HCT116 (cell line): ENCODE measurements around the gene NR2C2. TPM values are rescaled to one million over a fixed set of nuclear protein-coding genes. Genes with fewer than 3 reads are reported as not detected.

Experiments used
- ATAC-seq: fragments of 200-7000 bp; cut with Tn5 transposase; 2 replicates; pipeline ENCODE4 v1.9.1; 2020; ENCODE audit warnings: mild to moderate bottlenecking, moderate library complexity
- BruUV-seq: library from RNA; stranded (reverse); fragments of 400-500 nt; replicated peaks from 2 replicates; lab custom pipeline; 2021; lab: Mats Ljungman, UMichigan
- CTCF ChIA-PET: fragments of 300-600 bp; sonication (Branson Sonifier 250); formaldehyde crosslinking; loops from one replicate; lab custom pipeline; 2021; ENCODE audit warnings: antibody characterized with exemption; lab: Charles Lee
- POLR2A ChIA-PET: fragments of 300-600, 350-600 bp; sonication (Branson Sonifier 250); formaldehyde crosslinking; loops from one replicate; lab custom pipeline; 2021; ENCODE audit warnings: antibody characterized with exemption; lab: Charles Lee
- RAD21 ChIA-PET, 2 experiments: fragments of 300-600 bp; sonication (Branson Sonifier 250); formaldehyde crosslinking; loops; one replicate each; lab custom pipeline; 2023; ENCODE audit warnings: low total read pairs in 2 of 2; ENCODE audit not compliant: uncharacterized antibody in 2 of 2, unreplicated experiment in 2 of 2, low non-redundant PET in 1 of 2; lab: Charles Lee
- DNase-seq: peaks from one replicate; pipeline ENCODE4 v3.0.0-alpha.2; 2010; ENCODE audit warnings: low read depth, low spot score
- H2AFZ ChIP-seq: fragments of 200-600 bp; shearing (Covaris generic), sonication (generic); 2 replicates; pipeline ENCODE4 v1.6.1; 2017; ENCODE audit warnings: low read depth, mixed run types, mixed read lengths, antibody characterized with exemption, low read length; ENCODE audit not compliant: poor library complexity, severe bottlenecking
- H3K27ac ChIP-seq: 2 replicates; pipeline ENCODE4 v1.5.1; 2012; ENCODE audit warnings: low read depth, low read length
- H3K27me3 ChIP-seq: fragments of 200-600 bp; sonication (generic); 2 replicates; pipeline ENCODE4 v1.6.1; 2016; ENCODE audit warnings: mixed run types, low read length, mixed read lengths; ENCODE audit not compliant: insufficient read depth
- H3K36me3 ChIP-seq, 2 experiments: fragments of 200-500 bp in 1 of 2; fragments of 200-600 bp in 1 of 2; sonication (Bioruptor generic) in 1 of 2; sonication (generic) in 1 of 2; 2 replicates each; pipeline versions ENCODE4 v1.5.1 to v1.6.1; 2014 to 2016; ENCODE audit warnings: low read length in 2 of 2, inconsistent platforms in 1 of 2, mixed read lengths in 1 of 2, mixed run types in 1 of 2; ENCODE audit not compliant: insufficient read depth in 2 of 2, control insufficient read depth in 1 of 2
- H3K4me1 ChIP-seq, 2 experiments: fragments of 200-600 bp in 1 of 2; sonication (generic) in 1 of 2; 2 replicates each; pipeline versions ENCODE4 v1.5.1 to v1.6.1; 2012 to 2017; ENCODE audit warnings: low read length in 2 of 2, inconsistent platforms in 1 of 2, mild to moderate bottlenecking in 1 of 2, mixed read lengths in 1 of 2, mixed run types in 1 of 2, moderate library complexity in 1 of 2; ENCODE audit not compliant: insufficient read depth in 2 of 2, control insufficient read depth in 1 of 2
- H3K4me2 ChIP-seq: fragments of 200-600 bp; sonication (generic); 2 replicates; pipeline ENCODE4 v1.6.1; 2017; ENCODE audit warnings: mixed run types, low read length, mixed read lengths
- H3K4me3 ChIP-seq, 2 experiments: fragments of 200-600 bp in 1 of 2; sonication (generic) in 1 of 2; replicated peaks in 1 of 2; 2 replicates each; pipeline ENCODE4 v1.5.1; 2011 to 2016; ENCODE audit warnings: low read length in 2 of 2, control low read depth in 1 of 2, low read depth in 1 of 2, mild to moderate bottlenecking in 1 of 2, mixed read lengths in 1 of 2, mixed run types in 1 of 2
- H3K79me2 ChIP-seq: fragments of 200-600 bp; sonication (generic); 2 replicates; pipeline ENCODE4 v1.6.1; 2017; ENCODE audit warnings: mild to moderate bottlenecking, mixed run types, low read length, moderate library complexity, mixed read lengths; ENCODE audit not compliant: insufficient read depth
- H3K9ac ChIP-seq: fragments of 200-600 bp; sonication (generic); 2 replicates; pipeline ENCODE4 v1.6.1; 2016; ENCODE audit warnings: low read length, mixed read lengths
- H3K9me2 ChIP-seq: fragments of 200-600 bp; sonication (generic), shearing (Covaris generic); 2 replicates; pipeline ENCODE4 v1.6.1; 2017; ENCODE audit warnings: mixed run types, mild to moderate bottlenecking, moderate library complexity; ENCODE audit not compliant: insufficient read depth
- H3K9me3 ChIP-seq, 2 experiments: fragments of 200-500 bp in 1 of 2; fragments of 200-600 bp in 1 of 2; sonication (Bioruptor generic) in 1 of 2; sonication (generic) in 1 of 2; 2 replicates each; pipeline ENCODE4 v1.6.1; 2014 to 2017; ENCODE audit warnings: low read length in 2 of 2, mixed read lengths in 2 of 2, inconsistent platforms in 1 of 2, low read depth in 1 of 2, mild to moderate bottlenecking in 1 of 2, mixed run types in 1 of 2, moderate library complexity in 1 of 2; ENCODE audit not compliant: control insufficient read depth in 1 of 2, insufficient read depth in 1 of 2
- H4K20me1 ChIP-seq: fragments of 200-600 bp; sonication (generic), shearing (Covaris generic); 2 replicates; pipeline ENCODE4 v1.6.1; 2017; ENCODE audit warnings: mixed run types, mild to moderate bottlenecking, moderate library complexity; ENCODE audit not compliant: insufficient read depth
- CBX3 ChIP-seq: IDR thresholded peaks from 2 replicates; pipeline ENCODE4 v1.6.1; 2012; ENCODE audit warnings: low read depth
- EGR1 ChIP-seq: IDR thresholded peaks from 2 replicates; pipeline ENCODE4 v1.6.1; 2012; ENCODE audit warnings: low read depth
- ELF1 ChIP-seq: IDR thresholded peaks from 2 replicates; pipeline ENCODE4 v1.6.1; 2012; ENCODE audit warnings: low read depth, borderline replicate concordance
- EZH2 ChIP-seq: fragments of 200-600 bp; sonication (generic); IDR thresholded peaks from 2 replicates; pipeline ENCODE4 v1.6.1; 2017; ENCODE audit warnings: antibody characterized with exemption, mixed run types
- EZH2phosphoT487 ChIP-seq: fragments of 200-600 bp; IDR thresholded peaks from 2 replicates; pipeline ENCODE4 v1.6.1; 2018; ENCODE audit warnings: antibody characterized with exemption, borderline replicate concordance
- FOSL1 ChIP-seq: IDR thresholded peaks from 2 replicates; pipeline ENCODE4 v1.6.1; 2012; ENCODE audit warnings: low read depth
- JUND ChIP-seq: IDR thresholded peaks from 2 replicates; pipeline ENCODE4 v1.6.1; 2012
- POLR2A ChIP-seq: IDR thresholded peaks from 2 replicates; pipeline ENCODE4 v1.7.0; 2011; ENCODE audit warnings: borderline replicate concordance; ENCODE audit not compliant: insufficient read depth, insufficient read length; ENCODE audit errors: extremely low read depth
- POLR2AphosphoS5 ChIP-seq: IDR thresholded peaks from 2 replicates; pipeline ENCODE4 v1.6.1; 2011; ENCODE audit warnings: mild to moderate bottlenecking, low read depth, low read length, moderate library complexity
- RAD21 ChIP-seq: IDR thresholded peaks from 2 replicates; pipeline ENCODE4 v1.6.1; 2012; ENCODE audit warnings: low read depth, mild to moderate bottlenecking
- SIN3A ChIP-seq: IDR thresholded peaks from 2 replicates; pipeline ENCODE4 v1.6.1; 2012; ENCODE audit warnings: low read depth
- SRF ChIP-seq: IDR thresholded peaks from 2 replicates; pipeline ENCODE4 v1.6.1; 2012; ENCODE audit warnings: low read depth
- TCF7L2 ChIP-seq: IDR thresholded peaks from 2 replicates; pipeline ENCODE4 v1.7.0; 2011; ENCODE audit warnings: borderline replicate concordance, inconsistent platforms; ENCODE audit not compliant: insufficient read depth, insufficient read length; ENCODE audit errors: extremely low read depth
- YY1 ChIP-seq: IDR thresholded peaks from 2 replicates; pipeline ENCODE4 v1.6.1; 2011; ENCODE audit warnings: low read length, low read depth, moderate library complexity, mild to moderate bottlenecking; ENCODE audit not compliant: insufficient replicate concordance; ENCODE audit errors: extremely low read depth
- ZFX ChIP-seq: fragments of 450-650 bp; IDR thresholded peaks from 2 replicates; pipeline ENCODE4 v1.6.1; 2017
- intact Hi-C: fragments of 100-400 bp; cut with micrococcal nuclease; formaldehyde crosslinking; loops from 2 replicates; pipeline ENCODE4 v1.10.0; 2022
- total RNA-seq: library from RNA; stranded (reverse); gene quantifications from one replicate; pipeline ENCODE4 v1.2.1, GENCODE V29; 2021; ENCODE audit not compliant: unreplicated experiment
- TF ChIP-seq, protein P1 (sequence below), 3 experiments: fragments of 200-600 bp in 1 of 3; sonication (generic) in 1 of 3; IDR thresholded peaks in 2 of 3; conservative IDR thresholded peaks in 1 of 3; 2 replicates each; pipeline ENCODE4 v1.5.1; 2012 to 2017; ENCODE audit warnings: low read depth in 2 of 3, low read length in 2 of 3, antibody characterized with exemption in 1 of 3, borderline replicate concordance in 1 of 3, control low read depth in 1 of 3, mild to moderate bottlenecking in 1 of 3, mixed read lengths in 1 of 3, mixed run types in 1 of 3, moderate library complexity in 1 of 3; ENCODE audit not compliant: insufficient read depth in 1 of 3
- TF ChIP-seq, protein P2 (sequence below): IDR thresholded peaks from 2 replicates; pipeline ENCODE4 v1.6.1; 2011; ENCODE audit warnings: mild to moderate bottlenecking, low read length, moderate library complexity; ENCODE audit not compliant: insufficient replicate concordance; ENCODE audit errors: extremely low read depth
- TF ChIP-seq, protein P3 (sequence below): IDR thresholded peaks from 2 replicates; pipeline ENCODE4 v1.6.1; 2012
- TF ChIP-seq, protein P4 (sequence below): IDR thresholded peaks from 2 replicates; pipeline ENCODE4 v1.6.1; 2012; ENCODE audit warnings: low read depth
- TF ChIP-seq, protein P5 (sequence below): IDR thresholded peaks from 2 replicates; pipeline ENCODE4 v1.6.1; 2012

The NR2C2 gene
- total RNA-seq, 1 experiment from 2014 or later = 45.0 TPM

DNA sequence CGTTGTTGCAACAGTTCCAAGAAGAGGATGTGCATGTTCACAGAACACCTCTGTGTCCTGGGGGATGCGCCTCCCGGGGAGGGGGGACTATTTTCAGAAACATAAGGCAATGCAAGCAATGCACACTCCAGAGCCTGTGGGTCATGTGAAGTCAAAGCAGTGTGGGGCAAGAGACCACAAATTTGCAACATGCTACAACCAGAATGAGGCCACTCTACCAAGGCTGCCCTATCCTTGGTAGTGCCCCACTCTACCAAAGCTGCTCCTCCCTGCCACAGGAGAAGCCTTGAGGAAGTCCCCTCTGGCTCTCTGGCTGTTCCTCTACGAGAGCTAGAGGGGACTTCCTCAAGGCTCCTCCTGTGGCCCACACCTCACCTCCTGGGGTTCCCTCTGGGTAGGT is 8.4 kb upstream of the NR2C2 start:
- H3K4me2 ChIP-seq = no peak overlapping the region
- H2AFZ ChIP-seq = no peak overlapping the region
- H3K4me3 ChIP-seq = no peak overlapping the region
- TF ChIP-seq SRF (no peak), FOSL1 (no peak), ZFX (no peak), EGR1 (no peak), JUND (no peak), RAD21 (no peak), EZH2phosphoT487 (no peak), EZH2 (no peak), TCF7L2 (no peak), POLR2AphosphoS5 (no peak), SIN3A (no peak), POLR2A (no peak), YY1 (no peak), ELF1 (no peak), CBX3 (no peak)
- TF ChIP-seq, protein P1, sequence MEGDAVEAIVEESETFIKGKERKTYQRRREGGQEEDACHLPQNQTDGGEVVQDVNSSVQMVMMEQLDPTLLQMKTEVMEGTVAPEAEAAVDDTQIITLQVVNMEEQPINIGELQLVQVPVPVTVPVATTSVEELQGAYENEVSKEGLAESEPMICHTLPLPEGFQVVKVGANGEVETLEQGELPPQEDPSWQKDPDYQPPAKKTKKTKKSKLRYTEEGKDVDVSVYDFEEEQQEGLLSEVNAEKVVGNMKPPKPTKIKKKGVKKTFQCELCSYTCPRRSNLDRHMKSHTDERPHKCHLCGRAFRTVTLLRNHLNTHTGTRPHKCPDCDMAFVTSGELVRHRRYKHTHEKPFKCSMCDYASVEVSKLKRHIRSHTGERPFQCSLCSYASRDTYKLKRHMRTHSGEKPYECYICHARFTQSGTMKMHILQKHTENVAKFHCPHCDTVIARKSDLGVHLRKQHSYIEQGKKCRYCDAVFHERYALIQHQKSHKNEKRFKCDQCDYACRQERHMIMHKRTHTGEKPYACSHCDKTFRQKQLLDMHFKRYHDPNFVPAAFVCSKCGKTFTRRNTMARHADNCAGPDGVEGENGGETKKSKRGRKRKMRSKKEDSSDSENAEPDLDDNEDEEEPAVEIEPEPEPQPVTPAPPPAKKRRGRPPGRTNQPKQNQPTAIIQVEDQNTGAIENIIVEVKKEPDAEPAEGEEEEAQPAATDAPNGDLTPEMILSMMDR (IDR thresholded peaks at IDR 0.05 in 2 of 3, conservative IDR thresholded peaks at IDR 0.05 in 1 of 3; ENCODE audit: borderline replicate concordance in 1 of 3, insufficient read depth in 1 of 3, low read depth in 2 of 3, low read length in 2 of 3) = no peak
- TF ChIP-seq, protein P2, sequence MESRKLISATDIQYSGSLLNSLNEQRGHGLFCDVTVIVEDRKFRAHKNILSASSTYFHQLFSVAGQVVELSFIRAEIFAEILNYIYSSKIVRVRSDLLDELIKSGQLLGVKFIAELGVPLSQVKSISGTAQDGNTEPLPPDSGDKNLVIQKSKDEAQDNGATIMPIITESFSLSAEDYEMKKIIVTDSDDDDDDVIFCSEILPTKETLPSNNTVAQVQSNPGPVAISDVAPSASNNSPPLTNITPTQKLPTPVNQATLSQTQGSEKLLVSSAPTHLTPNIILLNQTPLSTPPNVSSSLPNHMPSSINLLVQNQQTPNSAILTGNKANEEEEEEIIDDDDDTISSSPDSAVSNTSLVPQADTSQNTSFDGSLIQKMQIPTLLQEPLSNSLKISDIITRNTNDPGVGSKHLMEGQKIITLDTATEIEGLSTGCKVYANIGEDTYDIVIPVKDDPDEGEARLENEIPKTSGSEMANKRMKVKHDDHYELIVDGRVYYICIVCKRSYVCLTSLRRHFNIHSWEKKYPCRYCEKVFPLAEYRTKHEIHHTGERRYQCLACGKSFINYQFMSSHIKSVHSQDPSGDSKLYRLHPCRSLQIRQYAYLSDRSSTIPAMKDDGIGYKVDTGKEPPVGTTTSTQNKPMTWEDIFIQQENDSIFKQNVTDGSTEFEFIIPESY = no peak
- TF ChIP-seq, protein P3, sequence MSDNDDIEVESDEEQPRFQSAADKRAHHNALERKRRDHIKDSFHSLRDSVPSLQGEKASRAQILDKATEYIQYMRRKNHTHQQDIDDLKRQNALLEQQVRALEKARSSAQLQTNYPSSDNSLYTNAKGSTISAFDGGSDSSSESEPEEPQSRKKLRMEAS = no peak
- TF ChIP-seq, protein P4, sequence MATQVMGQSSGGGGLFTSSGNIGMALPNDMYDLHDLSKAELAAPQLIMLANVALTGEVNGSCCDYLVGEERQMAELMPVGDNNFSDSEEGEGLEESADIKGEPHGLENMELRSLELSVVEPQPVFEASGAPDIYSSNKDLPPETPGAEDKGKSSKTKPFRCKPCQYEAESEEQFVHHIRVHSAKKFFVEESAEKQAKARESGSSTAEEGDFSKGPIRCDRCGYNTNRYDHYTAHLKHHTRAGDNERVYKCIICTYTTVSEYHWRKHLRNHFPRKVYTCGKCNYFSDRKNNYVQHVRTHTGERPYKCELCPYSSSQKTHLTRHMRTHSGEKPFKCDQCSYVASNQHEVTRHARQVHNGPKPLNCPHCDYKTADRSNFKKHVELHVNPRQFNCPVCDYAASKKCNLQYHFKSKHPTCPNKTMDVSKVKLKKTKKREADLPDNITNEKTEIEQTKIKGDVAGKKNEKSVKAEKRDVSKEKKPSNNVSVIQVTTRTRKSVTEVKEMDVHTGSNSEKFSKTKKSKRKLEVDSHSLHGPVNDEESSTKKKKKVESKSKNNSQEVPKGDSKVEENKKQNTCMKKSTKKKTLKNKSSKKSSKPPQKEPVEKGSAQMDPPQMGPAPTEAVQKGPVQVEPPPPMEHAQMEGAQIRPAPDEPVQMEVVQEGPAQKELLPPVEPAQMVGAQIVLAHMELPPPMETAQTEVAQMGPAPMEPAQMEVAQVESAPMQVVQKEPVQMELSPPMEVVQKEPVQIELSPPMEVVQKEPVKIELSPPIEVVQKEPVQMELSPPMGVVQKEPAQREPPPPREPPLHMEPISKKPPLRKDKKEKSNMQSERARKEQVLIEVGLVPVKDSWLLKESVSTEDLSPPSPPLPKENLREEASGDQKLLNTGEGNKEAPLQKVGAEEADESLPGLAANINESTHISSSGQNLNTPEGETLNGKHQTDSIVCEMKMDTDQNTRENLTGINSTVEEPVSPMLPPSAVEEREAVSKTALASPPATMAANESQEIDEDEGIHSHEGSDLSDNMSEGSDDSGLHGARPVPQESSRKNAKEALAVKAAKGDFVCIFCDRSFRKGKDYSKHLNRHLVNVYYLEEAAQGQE = no peak
- TF ChIP-seq, protein P5, sequence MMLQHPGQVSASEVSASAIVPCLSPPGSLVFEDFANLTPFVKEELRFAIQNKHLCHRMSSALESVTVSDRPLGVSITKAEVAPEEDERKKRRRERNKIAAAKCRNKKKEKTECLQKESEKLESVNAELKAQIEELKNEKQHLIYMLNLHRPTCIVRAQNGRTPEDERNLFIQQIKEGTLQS = no peak
- DNase-seq = no peak
- H3K79me2 ChIP-seq = peaks cover 5% of the 10 kb centered on the region; the same call in 1 of the 2 replicates
- H3K27me3 ChIP-seq = no peaks in the 10 kb centered on the region
- H3K9ac ChIP-seq = no peak overlapping the region
- H3K36me3 ChIP-seq = peaks cover 0 to 5% of the 10 kb centered on the region in 2 experiments; a peak in 1 of 4 replicates
- H3K27ac ChIP-seq = no peak overlapping the region
- ATAC-seq = no peak
- ChIA-PET POLR2A (no interaction called here), RAD21 (interaction anchor here in 1 of 2 experiments (0.7 kb wide), 1 partner anchor 571 kb away, joined by 5 read pairs; no protein-coding TSS in a partner anchor), CTCF (no interaction called here)
- intact Hi-C loops = no loop called here
- no peaks in the 10 kb centered on the region for H3K9me3 ChIP-seq
- H4K20me1 ChIP-seq = no peaks in the 10 kb centered on the region
- BruUV-seq = no TSS peak
- H3K4me1 ChIP-seq = no peaks in the 10 kb centered on the region
- H3K9me2 ChIP-seq = no peaks in the 10 kb centered on the region
